Psoas muscle (tissue), 8 donors: Measurements from ENCODE around the gene PASD1. TPM values are rescaled to one million over a fixed set of nuclear protein-coding genes. Genes with fewer than 3 reads are reported as not detected.

Experiments
- ATAC-seq, 4 donors: fragments of 200-7000 bp; cut with Tn5 transposase; one replicate each; pipeline ENCODE4 v1.9.1; 2020; ENCODE audit warnings: moderate library complexity in 3 of 4, mild to moderate bottlenecking in 2 of 4
- DNase-seq, 2 donors: peaks; one replicate each; pipeline ENCODE4 v3.0.0-alpha.2; 2020
- H3K27ac ChIP-seq: fragments of 200-600 bp; one replicate; pipeline ENCODE4 v1.8.0; 2022
- H3K27me3 ChIP-seq, 3 donors: fragments of 200-600 bp in 1 of 3; one replicate each; pipeline versions ENCODE4 v1.6.1 to v1.8.0; 2013 to 2022; ENCODE audit warnings: low read length in 2 of 3, mild to moderate bottlenecking in 2 of 3, moderate library complexity in 1 of 3; ENCODE audit not compliant: insufficient read depth in 3 of 3
- H3K36me3 ChIP-seq, 2 donors: fragments of 200-600 bp in 1 of 2; one replicate each; pipeline versions ENCODE4 v1.6.1 to v1.8.0; 2013 to 2022; ENCODE audit warnings: low read depth in 1 of 2, mild to moderate bottlenecking in 1 of 2, moderate library complexity in 1 of 2; ENCODE audit not compliant: insufficient read depth in 1 of 2
- H3K4me1 ChIP-seq: fragments of 200-600 bp; one replicate; pipeline ENCODE4 v1.8.0; 2022
- H3K4me3 ChIP-seq: fragments of 200-600 bp; one replicate; pipeline ENCODE4 v1.8.0; 2022; ENCODE audit warnings: mild to moderate bottlenecking
- H3K9me3 ChIP-seq: fragments of 200-600 bp; one replicate; pipeline ENCODE4 v1.8.0; 2022
- WGBS, 3 donors: extraction: QIAGEN DNeasy Blood & Tissue Kit; methylation state at CpG; one replicate each; pipeline versions ENCODE4 v1.1.6 to v1.1.7; 2013; 5-methylcytosine and 5-hydroxymethylcytosine counted together
- intact Hi-C, 2 donors: fragments of 100-400 bp; cut with DNase I; formaldehyde crosslinking; loops; one replicate each; pipeline versions ENCODE4 v1.11.0 to v1.14.2; 2022
- polyA plus RNA-seq, 3 donors: library from polyadenylated mRNA; stranded (reverse); fragments of 200-250 nt; gene quantifications; one replicate each; pipeline ENCODE4 v1.2.3, GENCODE V29; 2013
- total RNA-seq, 4 donors: library from RNA; stranded (reverse); fragmentation: NEBNext Ultra II Directional in 2 of 4; extraction: Animal tissue kit (Norgen Biotek cat#: 25700) in 2 of 4; gene quantifications; one replicate each; pipeline versions ENCODE4 v1.2.1 to v1.2.4, GENCODE V29; 2021 to 2023
- TF ChIP-seq, protein P1 (sequence below): fragments of 200-600 bp; IDR thresholded peaks from one replicate; pipeline ENCODE4 v1.8.0; 2022; ENCODE audit warnings: antibody characterized with exemption
- donor health status: healthy with polysubstance abuse.
- donor health status: DM: no; HTN: no; CAD: no; lungs with moderate emphysema.
- donor health status: Bipolar disorder and iron deficiency.
- donor health status: healthy.
- donor health status: DM: yes; HTN: yes; CAD: no.
- donor health status: DM: no; HTN: no; CAD: no.
- donor health status: DM: no; HTN: no; CAD: no.
- donor health status: DM: yes; HTN: yes; CAD: no.

Gene PASD1
- total and polyA plus RNA-seq, 7 donors = 0.01 TPM; not detected in 6

DNA sequence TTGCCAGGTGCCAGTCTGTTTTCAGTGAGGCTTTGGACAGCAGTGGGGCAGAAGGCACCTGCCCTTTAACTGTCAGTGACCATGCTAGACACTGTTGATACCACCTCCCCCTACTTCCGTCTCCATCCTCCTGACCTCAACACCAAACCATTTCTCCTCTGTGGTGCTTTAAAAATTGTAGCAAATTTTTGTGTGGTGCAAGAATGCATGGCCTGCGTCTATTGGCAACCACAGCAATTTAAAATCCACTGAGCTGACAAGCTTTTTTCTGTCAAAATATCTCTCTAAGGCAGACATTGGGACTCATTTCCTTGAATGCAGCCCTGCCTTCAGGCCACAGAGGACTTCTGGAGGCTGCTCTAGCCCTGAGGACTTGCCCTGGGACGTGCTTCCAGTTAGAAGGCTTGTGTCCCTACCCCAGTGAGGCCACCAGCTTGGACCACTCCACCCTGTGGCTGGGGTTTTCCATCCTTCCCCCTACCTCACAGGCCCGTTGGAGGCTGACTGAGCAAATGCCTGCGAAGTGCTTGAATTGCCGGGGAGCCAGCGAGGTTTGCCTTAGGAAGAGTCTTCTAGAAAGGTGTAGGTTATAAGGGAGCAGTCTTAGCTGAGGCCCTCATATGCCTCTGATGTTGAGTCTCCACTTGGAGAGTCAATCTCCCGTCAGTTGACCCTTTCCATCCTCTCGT, 138.7 kb downstream of the PASD1 start:
- Histone ChIP-seq H3K4me1 (no peaks in the 10 kb centered on the region), H3K36me3 (no peaks in the 10 kb centered on the region), H3K4me3 (no peak overlapping the region), H3K9me3 (no peaks in the 10 kb centered on the region), H3K27ac (no peak overlapping the region), H3K27me3 (peaks cover 0 to 3% (median 0%) of the 10 kb centered on the region in 3 donors)
- TF ChIP-seq, protein P1, sequence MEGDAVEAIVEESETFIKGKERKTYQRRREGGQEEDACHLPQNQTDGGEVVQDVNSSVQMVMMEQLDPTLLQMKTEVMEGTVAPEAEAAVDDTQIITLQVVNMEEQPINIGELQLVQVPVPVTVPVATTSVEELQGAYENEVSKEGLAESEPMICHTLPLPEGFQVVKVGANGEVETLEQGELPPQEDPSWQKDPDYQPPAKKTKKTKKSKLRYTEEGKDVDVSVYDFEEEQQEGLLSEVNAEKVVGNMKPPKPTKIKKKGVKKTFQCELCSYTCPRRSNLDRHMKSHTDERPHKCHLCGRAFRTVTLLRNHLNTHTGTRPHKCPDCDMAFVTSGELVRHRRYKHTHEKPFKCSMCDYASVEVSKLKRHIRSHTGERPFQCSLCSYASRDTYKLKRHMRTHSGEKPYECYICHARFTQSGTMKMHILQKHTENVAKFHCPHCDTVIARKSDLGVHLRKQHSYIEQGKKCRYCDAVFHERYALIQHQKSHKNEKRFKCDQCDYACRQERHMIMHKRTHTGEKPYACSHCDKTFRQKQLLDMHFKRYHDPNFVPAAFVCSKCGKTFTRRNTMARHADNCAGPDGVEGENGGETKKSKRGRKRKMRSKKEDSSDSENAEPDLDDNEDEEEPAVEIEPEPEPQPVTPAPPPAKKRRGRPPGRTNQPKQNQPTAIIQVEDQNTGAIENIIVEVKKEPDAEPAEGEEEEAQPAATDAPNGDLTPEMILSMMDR = no peak
- ATAC-seq (no peak), DNase-seq (no peak)
- WGBS, 3 donors = 83 to 92% (median 84%) methylated on average over 8 to 9 of the region's 9 CpGs
- intact Hi-C loops = no loop called here

DNA sequence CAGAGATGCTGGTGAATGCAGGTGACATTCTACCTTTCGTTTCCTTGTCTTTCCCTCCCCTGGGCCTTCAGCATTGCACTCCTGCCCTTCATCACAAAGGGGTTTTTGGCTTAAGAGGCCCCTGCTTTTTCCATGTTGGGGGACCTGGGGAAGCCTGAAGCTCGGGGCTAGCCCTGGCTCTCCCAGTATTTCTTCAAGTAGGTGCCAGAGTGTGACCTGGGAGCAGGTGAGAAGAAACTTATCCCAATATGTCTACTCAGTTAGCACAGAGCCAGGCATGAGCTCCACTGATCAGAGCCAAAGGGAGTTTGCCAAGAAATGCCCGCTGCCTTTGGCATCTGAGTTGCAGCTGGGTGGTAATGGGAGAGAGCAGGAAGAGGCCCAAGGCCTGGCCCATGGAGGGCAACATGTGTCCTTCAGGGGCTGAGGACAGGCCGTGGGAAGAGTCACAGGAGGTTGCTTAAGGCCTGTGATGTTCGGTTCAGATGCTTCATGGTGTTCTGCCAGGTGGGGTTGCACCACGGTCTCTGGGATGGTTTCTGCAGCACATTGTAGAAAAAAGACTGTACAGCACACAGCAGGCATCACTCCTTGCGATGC, 139.4 kb downstream of the PASD1 start:
- 28 to 40% (median 32%) methylated on average over 6 to 7 of the region's 7 CpGs for WGBS, 3 donors
- no peak for DNase-seq
- H3K9me3 ChIP-seq = no peaks in the 10 kb centered on the region
- TF ChIP-seq, protein P1 = no peak
- peaks cover 0 to 3% (median 0%) of the 10 kb centered on the region in 3 donors for H3K27me3 ChIP-seq
- H3K27ac ChIP-seq = no peak overlapping the region
- ATAC-seq = peak in 3 of 4 donors; percentile 57 to 69 (median 64)
- H3K4me1 ChIP-seq = no peaks in the 10 kb centered on the region
- no peaks in the 10 kb centered on the region for H3K36me3 ChIP-seq
- intact Hi-C loops = no loop called here
- no peak overlapping the region for H3K4me3 ChIP-seq

DNA sequence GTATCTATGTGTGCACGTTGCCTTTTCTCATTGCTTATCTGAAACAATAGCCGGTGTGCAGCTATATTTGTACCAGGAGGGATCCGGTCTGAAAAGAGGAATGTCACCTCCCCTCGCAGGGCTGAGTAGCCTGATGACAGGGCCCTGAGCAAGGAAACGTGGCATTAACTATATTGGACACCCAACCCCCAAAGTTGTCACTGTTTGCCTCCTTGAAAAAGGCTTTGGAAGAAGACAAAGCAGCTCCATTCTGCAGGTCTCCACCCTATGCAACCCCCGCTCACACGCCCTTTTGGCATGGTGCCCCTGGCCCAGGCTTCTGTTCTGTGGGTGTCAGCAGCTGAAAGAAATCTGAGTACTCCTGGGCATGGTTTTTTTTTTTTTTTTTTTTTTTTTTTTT, 140.0 kb downstream of the PASD1 start:
- 7 to 14% (median 7%) methylated on average over 7 of the region's 7 CpGs for WGBS, 3 donors
- Histone ChIP-seq H3K27me3 (peaks cover 0 to 3% (median 0%) of the 10 kb centered on the region in 3 donors), H3K36me3 (no peaks in the 10 kb centered on the region), H3K27ac (no peak overlapping the region), H3K4me1 (no peaks in the 10 kb centered on the region), H3K9me3 (no peaks in the 10 kb centered on the region), H3K4me3 (no peak overlapping the region)
- peak in 3 of 4 donors; percentile 46 to 79 (median 57) for ATAC-seq
- intact Hi-C loops = no loop called here
- TF ChIP-seq, protein P1 = no peak
- DNase-seq = peak in 1 of 2 donors; percentile 53

DNA sequence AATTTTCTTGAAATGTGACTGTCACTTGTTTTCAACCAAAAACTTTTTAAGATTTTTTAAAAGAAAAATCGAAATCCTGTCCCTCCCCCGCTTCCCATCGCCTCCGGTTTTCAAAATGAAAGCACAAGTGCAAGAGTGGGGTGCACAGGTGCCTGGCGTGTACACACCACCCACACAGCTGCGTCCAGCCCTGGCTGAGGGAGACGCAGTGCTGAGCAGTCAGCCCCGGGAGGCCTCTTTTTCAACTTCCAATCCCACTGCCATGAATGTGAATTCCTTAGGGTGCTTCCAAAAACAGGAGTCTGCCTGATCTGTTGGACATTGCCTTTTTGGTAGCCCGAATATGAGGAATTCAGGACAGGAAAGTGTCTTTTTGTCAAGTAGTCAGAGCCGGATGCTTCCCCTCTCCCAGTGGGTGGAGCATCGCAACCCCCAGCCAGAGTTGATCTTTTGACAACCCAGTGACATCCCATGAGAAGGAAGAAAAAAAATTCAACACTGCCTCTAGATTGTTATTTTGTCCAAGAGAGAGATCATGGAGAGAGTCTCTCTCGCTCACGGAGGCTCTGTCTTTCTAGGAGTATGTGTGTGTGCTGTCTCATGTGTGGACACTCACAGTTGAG, 140.7 kb downstream of the PASD1 start:
- Histone ChIP-seq H3K27ac (no peak overlapping the region), H3K4me3 (peak overlapping the region; percentile 38), H3K9me3 (no peaks in the 10 kb centered on the region), H3K27me3 (peaks cover 0 to 6% (median 0%) of the 10 kb centered on the region in 3 donors), H3K36me3 (no peaks in the 10 kb centered on the region), H3K4me1 (no peaks in the 10 kb centered on the region)
- no peak for DNase-seq
- intact Hi-C loops = no loop called here
- ATAC-seq = no peak
- TF ChIP-seq, protein P1 = no peak
- 13 to 38% (median 14%) methylated on average over 12 to 13 of the region's 13 CpGs for WGBS, 3 donors
